Right lung (tissue), 5 donors: ENCODE measurements around the gene ZNF280B. TPM values are rescaled to one million over a fixed set of nuclear protein-coding genes. Genes with fewer than 3 reads are reported as not detected.
"Not testable (repeated sequence)": the region's sequence is repeated elsewhere in the genome, so short reads cannot be mapped to it uniquely, and the experiment has no call there.

Source experiments
- DNase-seq, 2 donors: peaks; one replicate each; pipeline ENCODE4 v3.0.0-alpha.2; 2013
- polyA plus RNA-seq, 5 donors: library from polyadenylated mRNA; unstranded; fragments of 120-200 nt; gene quantifications; one replicate each; pipeline versions ENCODE4 v1.2.1 to v1.2.3, GENCODE V29; 2013; ENCODE audit warnings: inconsistent platforms in 1 of 5, low replicate concordance in 1 of 5; ENCODE audit not compliant: insufficient read length in 5 of 5, insufficient read depth in 1 of 5

The ZNF280B gene
- polyA plus RNA-seq, 5 donors = 3.3 to 4.8 (median 3.8) TPM

- no peak for DNase-seq
Measured at GRCh38 chr22:22536515-22536914, 28.0 kb upstream of the ZNF280B start.

GRCh38 chr22:22535662-22536061, 27.1 kb upstream of the ZNF280B start:
- no peak for DNase-seq

GRCh38 chr22:22534604-22535415, 26.3 kb upstream of the ZNF280B start:
- DNase-seq = no peak

GRCh38 chr22:22533863-22534262, 25.3 kb upstream of the ZNF280B start:
- DNase-seq = no peak

GRCh38 chr22:22533417-22533816, 24.9 kb upstream of the ZNF280B start:
- DNase-seq = no peak

- not testable (repeated sequence) for DNase-seq
Measured at GRCh38 chr22:22532547-22533071, 24.1 kb upstream of the ZNF280B start.

- DNase-seq = no peak
Measured at GRCh38 chr22:22531770-22532546, 23.4 kb upstream of the ZNF280B start.

- DNase-seq = no peak
Measured at GRCh38 chr22:22528780-22529179, 20.2 kb upstream of the ZNF280B start.

- no peak for DNase-seq
Measured at GRCh38 chr22:22527312-22527711, 18.8 kb upstream of the ZNF280B start.

- DNase-seq = no peak
Measured at GRCh38 chr22:22526125-22526912, 17.8 kb upstream of the ZNF280B start.

- DNase-seq = no peak
Measured at GRCh38 chr22:22523494-22523893, 15.0 kb upstream of the ZNF280B start.

- no peak for DNase-seq
Measured at GRCh38 chr22:22521631-22522030, 13.1 kb upstream of the ZNF280B start.

GRCh38 chr22:22520667-22521602, 12.4 kb upstream of the ZNF280B start:
- no peak for DNase-seq

- DNase-seq = no peak
Measured at GRCh38 chr22:22520020-22520656, 11.6 kb upstream of the ZNF280B start, which contains the start of gene ZNF280A. TSS of gene ZNF280A (minus strand) at chr22:22520270. CDS start at chr22:22515630, 4,640 bp downstream.

GRCh38 chr22:22519591-22519990, 11.0 kb upstream of the ZNF280B start:
- no peak for DNase-seq

GRCh38 chr22:22516992-22517391, 8.4 kb upstream of the ZNF280B start:
- no peak for DNase-seq

- no peak for DNase-seq
Measured at GRCh38 chr22:22515890-22516289, 7.3 kb upstream of the ZNF280B start.

GRCh38 chr22:22514431-22514830, 5.9 kb upstream of the ZNF280B start:
- DNase-seq = not testable (repeated sequence)

GRCh38 chr22:22513619-22514018, 5.1 kb upstream of the ZNF280B start:
- DNase-seq = no peak

- no peak for DNase-seq
Measured at GRCh38 chr22:22512951-22513350, 4.4 kb upstream of the ZNF280B start.
